ENCODE data around the gene CACNA1D.

Gene CACNA1D

DNA sequence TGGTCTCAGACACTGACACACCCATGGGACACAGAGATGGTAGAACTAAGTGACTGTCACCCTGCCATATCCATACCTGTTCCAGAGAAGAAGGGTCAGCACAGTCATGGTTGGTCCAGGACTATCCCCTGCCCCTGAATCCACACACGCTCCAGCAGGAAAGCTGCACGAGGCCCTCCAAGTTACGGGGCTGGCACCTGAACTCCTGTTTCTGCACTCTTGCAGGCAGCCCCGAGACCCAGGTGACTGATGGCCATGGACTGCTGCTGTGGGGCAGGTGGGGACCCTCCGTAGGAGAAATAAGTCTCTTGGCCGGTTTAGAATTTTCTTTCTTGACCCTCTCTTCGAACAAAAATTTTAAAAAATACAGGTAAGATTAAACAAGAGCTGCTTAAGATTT lies 321.2 kb downstream of the CACNA1D start:
- DNase-seq = no peak

DNA sequence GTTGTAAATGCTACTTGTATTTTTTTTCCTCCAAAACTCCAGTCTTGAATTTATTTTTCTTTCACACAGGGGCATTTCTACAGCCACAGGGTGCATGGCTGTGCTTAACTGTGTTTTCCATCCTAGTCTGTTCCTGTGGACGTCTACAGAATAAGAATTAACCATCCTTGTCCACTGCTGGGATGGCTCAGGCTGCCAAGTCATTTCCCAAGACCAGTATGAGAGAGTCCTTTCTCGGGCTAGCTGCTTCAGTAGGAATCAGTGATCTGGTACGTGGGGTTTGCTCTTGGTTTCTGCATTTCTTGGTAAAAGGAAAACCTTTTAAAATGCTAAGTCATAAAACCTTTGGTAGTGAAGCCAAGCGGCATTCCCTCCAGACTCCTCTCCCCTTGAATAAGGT lies 322.0 kb downstream of the CACNA1D start:
- DNase-seq = no peak

DNA sequence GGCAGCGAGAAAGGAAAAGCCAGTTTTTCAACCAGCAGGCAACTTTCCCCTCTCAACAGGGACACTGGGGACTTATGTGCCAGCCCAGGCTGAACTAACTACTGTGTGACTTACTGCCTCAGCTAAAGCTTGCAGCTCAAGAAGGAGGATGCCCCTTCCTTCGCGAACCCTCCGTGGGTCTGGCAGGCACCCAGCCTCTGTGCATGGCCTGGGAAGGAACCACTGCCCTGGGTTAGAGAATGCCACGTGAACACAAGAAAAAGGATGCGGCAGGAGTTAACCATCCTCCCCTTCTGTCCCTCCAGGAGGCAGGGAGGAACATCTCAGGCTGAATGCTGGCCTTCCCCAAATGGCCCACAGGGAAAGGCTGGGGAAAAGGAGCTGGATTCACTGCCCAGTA lies 322.8 kb downstream of the CACNA1D start:
- no peak for DNase-seq

DNA sequence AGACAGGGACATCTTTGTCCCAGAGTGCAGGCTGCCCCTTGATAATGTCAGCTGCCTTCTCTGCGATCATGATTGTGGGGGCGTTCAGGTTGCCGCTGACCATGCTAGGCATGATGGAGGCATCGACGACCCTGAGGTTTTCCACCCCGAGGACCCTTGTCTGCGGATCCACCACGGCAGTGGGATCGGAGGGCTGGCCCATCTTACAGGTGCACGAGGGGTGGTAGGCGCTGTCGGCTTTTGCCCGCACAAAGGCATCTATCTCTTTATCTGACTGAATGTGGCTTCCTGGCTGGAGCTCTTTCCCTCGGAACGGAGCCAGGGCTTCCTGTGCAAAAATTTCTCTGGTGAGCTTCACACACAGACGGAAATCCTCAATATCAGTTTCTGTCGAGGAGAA lies 323.4 kb downstream of the CACNA1D start:
- DNase-seq = no peak

DNA sequence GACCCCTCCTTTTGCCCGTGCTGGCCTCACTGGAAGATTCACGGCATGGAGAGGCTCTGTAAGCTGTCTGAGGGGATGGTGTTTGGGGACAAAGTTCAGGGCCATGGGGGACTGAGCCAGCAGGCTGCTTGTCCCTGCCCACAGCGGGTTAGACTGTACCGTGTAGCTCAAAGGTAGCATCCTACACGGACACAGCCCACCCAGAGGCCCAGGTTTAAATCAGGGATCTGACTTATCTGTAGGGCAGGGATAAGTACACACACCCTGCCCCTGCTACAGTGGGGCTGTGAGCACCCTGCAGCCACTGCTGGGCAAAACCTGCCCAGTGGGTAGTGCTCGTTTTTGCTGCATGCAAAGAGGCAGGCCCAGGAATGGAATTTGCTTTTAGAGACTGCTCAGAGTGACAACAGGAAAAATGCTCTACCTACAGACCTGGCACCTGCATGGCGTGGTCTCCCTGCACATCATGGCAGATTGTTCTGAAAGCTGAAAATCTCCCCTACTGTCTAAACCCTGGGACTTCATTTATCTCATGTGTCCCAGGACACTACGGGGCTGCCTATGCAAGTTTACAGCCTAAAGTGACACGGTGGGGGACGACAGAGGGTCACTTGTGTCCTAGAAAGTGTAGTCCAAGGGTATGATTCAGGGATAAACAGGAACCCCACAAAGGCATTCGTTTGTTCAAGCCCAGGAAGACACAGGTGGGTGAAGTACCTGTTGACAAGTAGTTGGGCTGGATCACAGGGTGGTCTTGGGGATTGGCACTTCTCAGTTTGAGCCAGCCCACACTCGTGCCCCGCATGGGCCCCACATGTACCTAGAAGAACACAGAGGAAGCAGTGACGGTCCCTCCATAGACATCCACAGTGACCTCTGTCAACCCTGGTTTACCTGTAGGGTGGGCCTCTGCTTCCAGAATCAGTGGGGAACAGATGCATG lies 324.1 kb downstream of the CACNA1D start:
- DNase-seq = no peak

DNA sequence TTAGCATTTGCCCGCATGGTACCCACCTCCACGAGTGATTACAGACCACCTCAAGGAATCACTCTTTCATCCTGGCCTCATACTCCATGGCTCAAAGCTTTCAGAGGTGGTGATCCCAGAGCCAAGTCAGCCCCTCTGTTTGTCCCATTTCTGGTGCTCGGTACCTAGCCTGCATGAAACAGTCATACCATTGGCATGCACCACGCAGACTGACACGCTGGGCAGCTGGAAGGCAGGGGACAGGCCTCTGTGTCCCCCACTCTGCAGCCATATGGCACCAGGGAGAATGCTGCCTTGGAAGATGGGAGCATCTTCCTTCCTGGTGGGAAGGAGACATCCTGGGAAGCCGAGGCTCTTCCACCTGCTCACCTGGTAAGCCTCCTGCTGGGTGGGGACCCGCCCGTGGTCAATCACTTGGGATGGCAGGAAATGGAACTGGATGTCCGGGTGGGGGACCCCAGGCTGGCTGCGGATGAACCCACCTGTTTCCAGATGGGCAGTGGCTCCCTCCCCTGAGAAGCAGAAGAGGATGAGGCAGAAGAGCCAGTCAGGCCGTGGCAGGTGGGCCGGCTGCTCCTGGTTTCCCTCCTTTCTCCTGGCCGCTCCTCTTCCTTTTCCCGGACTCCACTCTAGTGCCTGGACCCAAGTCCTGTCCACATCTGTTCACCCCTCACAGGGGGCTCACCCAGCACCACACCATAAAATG lies 324.9 kb downstream of the CACNA1D start:
- no peak for DNase-seq

DNA sequence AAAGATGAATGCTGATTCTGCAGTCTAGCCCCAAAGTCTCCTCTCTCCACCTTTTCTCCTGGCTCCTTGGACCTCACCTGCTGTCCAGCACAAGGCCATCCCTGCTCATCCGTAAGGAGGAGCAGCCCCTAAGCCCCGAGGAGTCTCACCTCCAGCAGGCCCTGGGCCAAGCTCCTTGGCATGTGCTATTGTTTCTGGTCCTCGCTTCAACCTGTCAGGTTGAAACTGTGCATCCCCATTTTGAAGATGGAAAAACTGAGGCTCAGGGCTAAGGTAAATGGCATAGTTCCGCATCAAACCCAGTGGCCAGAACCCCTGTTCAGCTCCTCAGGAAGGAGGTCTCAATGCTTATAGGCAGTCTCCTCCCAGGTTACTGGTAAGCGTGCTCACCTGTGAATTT lies 325.7 kb downstream of the CACNA1D start:
- DNase-seq = no peak

DNA sequence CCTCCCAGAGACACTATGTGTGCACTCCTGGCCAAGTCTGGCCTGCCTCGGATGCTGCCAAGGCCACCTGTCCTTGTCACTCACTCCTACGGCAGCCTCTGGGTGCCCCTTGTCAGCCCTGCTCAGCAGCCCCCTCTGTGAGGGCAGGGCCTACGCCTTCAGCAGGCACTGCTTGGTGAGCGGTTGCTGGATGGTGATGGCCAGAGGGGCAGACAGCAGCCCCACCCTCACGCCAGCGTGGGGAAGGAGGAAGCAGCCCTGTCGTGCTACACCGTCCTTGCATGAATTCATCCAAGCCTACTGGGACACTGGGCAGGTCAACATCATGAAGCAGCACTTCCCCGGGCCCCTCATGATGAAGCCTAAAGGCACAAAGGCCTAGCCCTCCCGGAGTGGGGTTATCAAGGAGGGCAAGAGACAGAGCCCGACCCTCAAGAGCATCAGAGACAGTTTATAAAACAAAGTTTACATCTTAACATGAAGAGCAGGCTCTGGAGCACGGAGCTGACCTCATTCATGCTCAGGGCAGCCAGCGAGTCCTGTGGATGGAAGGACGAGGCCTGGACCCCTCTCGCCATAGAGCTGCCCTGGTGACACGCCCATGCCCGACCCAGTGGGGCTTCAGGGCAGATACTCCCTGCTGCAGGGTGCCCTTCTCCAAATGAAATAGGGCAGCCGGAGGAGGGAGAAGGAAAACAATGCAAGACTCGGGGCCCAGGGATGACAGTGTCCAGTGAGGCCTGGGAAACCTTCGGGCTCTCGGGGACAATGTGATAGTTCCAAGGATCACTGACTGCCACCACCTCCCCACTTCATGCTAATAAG lies 326.6 kb downstream of the CACNA1D start:
- no peak for DNase-seq

DNA sequence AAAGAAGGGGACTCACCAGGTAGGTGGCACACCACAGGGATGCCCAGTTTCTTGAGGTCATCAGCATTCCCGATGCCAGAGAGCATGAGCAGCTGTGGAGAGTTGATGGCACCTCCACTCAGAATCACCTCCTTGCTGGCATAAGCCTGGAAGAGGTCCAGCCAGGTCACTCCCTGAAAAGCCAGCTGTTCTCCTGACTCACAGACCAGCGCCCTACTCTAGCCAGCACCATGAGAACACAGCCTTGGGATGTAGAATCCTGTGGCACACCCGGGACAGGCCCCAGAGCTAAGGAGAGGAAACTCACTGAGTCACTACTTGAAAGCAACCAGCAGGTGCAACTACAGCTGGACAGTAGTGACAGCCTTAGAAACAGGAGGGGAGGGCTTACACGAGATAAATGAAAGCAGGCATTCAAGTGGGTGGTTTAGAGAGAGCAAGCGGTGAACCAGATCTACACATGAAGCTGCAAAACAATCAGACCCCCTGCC lies 327.3 kb downstream of the CACNA1D start:
- no peak for DNase-seq

DNA sequence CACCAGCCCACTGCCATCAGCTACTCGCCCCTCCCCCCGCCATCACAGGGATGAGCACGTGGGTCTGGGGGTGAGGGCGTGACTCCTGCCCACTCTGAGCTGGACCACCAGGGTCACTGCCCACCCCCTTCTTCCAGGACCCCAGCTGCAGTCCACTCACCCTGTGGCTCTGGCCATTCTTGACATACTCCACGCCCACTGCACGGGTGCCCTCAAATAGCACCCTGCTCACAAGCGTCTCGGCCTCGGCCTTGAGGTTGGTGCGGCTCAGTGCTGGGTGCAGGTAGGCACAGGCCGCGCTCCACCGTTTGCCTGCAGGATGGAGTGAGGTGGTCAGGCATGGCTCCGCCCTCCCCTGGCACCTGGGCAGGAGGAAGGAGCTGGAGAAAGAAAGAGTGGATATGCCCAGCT lies 327.9 kb downstream of the CACNA1D start:
- DNase-seq = no peak

DNA sequence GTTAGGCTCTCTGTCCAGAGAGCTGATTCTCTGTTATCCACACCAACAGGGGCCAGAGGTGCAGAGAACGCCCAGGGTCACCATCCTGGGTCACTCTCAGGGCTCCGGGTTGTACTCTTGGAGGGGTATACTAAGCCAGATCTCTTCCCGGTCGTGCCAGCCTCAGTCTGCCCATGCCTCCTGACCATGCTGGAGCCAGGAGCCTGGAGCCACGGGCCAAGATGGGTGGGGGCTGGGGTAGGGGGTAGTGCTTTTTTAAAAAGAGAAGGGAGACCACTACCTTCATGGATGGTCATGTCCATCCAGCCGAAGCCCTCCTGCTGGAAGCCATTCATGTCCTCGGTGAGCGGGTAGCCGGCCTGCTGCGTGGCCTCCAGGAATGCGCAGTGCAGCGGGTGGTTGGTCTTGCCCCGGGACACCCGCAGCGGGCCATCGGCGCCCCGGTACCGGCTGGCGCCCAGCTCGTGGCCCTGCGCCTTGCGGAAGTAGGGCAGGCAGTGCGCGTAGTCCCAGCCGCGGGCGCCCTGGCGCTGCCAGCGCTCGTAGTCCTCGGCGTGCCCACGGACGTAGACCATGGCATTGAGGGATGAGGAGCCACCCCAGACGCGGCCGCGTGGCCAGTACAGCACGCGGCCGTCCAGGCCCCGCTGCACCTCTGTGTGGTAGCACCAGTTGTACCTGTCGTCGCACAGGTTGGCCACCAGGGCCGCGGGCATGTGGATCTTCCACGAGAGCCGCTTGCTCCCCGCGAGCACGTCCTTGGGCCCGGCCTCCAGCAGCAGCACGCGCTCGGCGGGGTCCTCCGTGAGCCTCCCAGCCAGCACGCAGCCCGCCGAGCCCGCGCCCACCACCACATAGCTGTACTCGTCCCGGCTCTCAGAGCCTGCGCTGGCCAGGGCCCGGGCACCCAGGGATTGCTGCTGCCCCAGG lies 328.9 kb downstream of the CACNA1D start:
- no peak for DNase-seq

DNA sequence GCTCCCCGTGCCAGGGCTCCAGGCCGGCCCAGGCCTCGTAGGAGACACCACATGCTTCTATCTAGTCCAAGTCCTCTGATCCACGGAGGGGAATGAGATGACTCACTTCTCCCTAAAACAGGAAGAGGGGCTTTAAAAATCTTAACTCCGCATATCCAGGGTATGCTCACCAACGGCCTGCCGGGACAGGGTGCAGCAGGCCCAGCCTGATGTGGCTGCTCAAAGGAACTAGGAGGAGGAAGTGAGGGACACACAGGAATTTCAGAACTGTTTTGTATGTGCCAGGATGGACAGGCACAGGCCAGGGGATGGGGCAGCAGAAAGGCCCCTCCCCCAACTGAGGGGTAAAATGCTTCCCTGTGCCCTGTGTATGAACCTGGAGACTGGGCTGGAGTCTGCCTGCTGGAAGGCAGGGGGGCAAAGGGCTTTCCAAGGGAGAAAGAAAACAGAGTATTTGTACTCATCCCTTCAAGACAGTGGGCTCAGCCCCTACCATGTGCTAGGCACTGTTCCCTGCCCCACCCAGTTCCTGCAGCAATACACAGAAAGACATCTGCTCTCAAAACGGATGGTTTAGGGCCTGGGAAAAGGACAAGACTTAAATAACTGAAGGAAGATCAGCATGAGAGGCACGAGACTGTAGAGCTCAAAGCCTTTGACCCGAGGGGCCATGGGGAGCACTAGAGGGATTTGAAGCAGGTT lies 329.7 kb downstream of the CACNA1D start:
- no peak for DNase-seq

DNA sequence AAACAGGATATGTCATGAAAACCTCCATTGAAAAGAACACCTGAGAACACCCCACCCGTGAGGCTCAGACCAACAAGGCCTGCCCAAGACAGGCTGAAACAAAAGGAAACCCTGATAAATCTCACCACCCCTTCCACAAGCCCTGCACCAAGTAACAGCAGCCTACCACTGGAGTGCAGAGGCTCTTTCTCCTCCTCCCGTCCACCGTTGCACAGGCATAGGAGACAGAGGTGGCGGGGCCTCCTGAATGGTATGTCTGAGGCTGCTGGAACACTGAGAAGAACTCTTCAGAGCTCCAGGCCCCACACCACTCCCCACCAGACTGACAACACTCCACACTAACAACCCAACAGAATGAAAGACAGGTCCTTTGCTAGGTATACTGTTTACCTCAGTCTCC lies 330.4 kb downstream of the CACNA1D start:
- DNase-seq = no peak

DNA sequence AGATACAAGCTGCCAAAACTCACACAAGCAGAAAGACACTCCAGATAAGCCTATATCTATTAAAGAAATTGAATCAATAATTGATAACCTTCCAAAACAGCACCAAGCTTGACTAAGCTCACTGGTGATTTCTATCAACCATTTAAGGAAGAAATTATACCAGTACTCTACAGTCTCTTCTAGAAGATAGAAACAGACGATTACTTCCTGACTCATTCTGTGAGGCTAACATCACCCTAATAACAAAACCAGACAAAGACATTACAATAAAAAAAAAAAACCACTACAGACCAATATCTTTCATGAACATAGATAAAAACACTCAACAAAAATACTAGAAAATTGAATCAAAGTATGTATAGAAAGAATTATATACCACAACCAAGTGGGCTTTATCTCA lies 331.6 kb downstream of the CACNA1D start:
- no peak for DNase-seq

DNA sequence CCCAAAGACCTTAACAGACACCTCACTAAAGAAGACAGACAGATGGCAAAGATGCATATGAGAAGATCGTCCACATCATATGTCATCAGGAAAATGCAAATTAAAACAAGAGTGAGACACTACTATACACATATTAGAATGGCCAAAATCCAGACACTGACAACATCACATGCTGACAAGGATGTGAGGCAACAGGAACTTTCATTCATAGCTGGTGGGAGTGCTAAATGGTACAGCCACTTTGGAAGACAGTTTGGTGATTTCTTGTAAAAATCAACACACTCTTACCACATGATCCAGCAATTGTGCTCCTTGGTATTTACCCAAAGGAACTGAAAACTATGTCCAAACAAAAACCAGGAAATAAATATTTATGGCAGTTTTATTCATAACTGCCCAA lies 334.2 kb downstream of the CACNA1D start:
- DNase-seq = no peak

DNA sequence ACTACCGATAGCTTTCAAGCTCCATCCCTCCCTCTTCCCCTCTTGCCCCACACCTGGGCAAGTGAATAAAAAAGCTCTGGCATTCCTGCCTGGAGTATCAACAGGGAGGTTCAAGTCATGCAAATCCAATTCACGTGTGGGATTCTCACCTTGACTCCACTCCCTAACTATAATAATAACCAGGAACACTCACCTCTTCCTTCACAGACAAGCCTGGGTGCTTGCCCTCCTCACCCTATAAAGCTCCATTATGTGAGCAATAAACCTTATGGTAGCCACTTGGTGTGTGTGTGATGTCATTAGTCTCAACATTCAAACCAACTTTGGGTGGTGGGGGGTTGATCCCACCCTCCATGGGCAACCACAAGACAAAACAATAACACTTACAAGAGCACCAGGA lies 335.2 kb downstream of the CACNA1D start:
- no peak for DNase-seq

DNA sequence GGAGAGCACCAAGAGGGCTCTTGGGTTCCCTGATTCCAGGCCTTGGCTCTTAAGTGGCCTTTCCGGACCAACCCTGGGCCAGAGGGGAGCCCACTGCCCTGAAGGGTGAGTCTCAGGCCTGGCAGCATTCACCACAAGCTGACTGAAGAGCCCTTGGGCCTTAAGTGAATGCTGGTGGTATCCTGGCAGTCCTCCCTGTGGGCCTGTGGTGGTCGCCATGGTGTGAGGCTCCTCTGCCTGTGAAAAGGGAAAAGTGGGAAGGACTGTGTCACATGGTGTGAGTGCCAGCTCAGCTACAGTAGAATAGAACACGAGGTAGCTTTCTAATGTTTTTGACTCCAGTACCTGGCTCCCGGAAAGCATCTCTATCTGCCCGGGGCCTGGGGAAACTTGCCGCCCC lies 336.5 kb downstream of the CACNA1D start:
- DNase-seq = no peak

DNA sequence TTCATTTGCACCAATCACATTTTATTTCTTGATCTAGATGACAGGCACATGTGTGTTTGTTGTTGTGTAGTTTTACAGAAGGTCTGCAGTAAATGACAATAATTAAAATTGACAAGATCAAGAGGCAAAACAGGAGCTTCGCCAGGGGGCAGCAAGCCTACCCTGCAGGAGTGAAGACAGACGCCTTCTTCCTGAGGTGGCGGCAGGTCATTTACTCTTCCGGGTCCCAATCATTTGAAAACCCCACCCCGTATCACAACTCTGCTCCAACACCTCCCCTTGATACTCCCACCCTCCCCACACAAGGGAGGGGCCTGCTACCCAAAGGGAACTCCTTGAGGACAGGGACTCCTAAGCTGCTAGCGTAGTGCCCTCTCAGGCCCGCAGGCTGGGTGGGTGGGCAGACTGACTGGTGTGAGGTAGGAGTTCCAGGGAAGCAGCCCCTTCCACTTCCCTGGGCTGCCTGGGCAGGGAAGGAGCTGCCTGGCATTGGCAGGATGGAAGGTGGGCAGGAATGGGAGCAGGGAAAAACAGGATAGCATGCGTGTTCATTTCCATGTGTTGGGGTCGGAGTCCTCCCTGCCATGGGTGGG lies 338.7 kb downstream of the CACNA1D start:
- no peak for DNase-seq

DNA sequence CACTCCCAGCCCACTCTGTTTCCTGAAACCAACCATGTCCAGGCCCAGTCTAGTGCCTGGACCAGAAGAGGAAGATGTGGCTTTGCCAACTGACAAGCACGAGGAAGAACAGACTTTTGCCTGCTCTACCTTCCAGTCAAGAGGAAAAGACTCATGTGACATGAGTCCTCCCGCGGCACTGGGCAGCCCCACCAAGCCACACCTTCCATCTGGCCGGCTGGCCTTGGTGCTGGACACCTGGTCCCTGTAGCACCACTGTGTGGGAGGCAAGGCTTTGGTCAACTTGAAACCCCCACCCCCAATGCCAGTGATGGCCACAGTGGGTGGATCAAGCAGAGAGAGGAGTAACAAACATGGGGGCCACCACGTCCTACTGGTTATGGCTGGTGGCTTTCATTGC lies 339.3 kb downstream of the CACNA1D start:
- no peak for DNase-seq

DNA sequence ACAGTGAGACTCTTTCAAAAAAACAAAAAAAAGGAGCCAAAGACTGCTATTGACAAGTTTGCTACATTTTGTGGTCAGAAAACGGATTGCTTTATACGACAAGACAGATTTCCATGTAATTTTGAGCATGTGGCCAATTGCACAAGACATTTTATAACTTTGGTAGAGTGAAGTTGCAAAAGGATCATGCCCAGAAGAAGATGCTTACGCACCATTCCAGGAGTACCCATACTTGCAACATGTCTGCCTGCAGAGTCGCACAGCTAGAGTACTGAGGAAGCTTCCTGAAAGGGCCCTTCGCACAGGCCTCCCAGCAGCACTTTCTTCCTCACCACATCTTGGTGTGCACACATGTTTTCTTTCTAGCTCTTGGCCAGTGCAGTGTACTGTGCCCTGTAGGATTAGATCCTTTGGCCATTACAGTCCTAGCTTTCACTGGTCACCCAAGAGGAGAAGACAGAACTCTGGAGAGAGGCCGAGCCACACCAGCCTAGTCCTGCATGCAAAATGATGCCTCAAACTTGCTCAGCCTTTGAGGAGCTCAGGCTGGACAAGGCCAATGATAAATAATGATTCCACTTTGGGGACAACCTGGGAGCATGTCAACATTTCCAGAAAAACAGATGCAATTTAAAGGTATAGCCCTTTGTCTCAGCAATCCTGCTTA lies 340.2 kb downstream of the CACNA1D start:
- DNase-seq = no peak

DNA sequence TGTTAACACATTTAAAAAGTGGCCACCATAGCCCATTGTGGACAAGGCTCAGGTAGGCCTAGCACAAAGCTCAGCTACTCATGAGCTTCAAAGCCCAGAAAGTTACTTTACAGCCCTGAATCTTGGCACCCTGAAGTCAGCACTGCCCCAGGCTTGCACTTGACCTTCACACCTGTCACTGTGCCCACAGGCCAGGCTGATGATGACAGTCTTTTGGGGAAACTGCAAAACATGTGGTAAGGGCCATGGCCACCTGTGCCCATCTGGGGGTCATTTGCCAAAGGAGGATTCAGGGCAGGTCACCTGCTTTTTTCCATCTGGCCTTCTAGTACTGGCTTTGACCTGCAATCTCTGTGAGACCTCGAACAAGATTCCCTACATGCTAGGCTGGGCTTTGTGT lies 340.8 kb downstream of the CACNA1D start:
- DNase-seq = no peak

Measured in NCI-H2227 treated with DMSO at 0.1 percent for 48 hours (cell line).